ENCODE data around the gene PPP1R1B.

PPP1R1B gene

GRCh38 chr17:39652587-39653315, 26.0 kb downstream of the PPP1R1B start:
- DNase-seq (ENCODE audit: low read depth in 2 of 2) = no peak

DNA sequence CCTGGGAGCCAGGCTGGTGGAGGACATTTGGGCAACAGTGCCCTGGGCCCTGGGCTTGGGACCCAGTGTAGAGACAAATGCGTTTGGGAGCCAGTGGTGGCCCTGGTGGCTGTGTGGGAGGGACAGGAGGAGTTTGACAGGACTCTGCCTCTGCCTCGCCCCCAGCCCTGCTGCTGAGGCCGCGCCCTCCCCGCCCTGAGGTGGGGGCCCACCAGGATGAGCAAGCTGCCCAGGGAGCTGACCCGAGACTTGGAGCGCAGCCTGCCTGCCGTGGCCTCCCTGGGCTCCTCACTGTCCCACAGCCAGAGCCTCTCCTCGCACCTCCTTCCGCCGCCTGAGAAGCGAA, 26.5 kb downstream of the PPP1R1B start:
- DNase-seq (ENCODE audit: low read depth in 2 of 2) = no peak

- peak; percentile 46 to 62 for DNase-seq (ENCODE audit: low read depth in 2 of 2)
Measured at GRCh38 chr17:39653662-39654331, 27.0 kb downstream of the PPP1R1B start.

GRCh38 chr17:39655105-39655504, 28.4 kb downstream of the PPP1R1B start:
- no peak for DNase-seq (ENCODE audit: low read depth in 2 of 2)

DNA sequence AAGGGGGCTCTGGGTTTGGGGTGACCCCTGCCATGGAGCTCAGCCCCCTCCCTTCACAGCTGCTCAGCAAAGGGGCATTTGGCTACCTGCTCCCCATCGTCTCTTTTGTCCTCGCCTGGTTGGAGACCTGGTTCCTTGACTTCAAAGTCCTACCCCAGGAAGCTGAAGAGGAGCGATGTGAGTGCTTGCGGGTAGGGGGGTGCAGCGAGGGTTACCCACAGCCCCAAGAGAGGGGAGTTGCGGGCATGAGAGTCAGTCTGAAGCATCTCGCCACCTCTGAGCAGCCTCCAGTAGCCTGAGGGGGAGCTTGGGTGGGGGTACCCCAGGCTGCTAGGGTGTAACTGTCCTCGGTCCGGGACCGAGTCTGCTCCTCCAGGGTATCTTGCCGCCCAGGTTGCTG, 31.6 kb downstream of the PPP1R1B start:
- no peak for DNase-seq (ENCODE audit: low read depth in 2 of 2)

DNA sequence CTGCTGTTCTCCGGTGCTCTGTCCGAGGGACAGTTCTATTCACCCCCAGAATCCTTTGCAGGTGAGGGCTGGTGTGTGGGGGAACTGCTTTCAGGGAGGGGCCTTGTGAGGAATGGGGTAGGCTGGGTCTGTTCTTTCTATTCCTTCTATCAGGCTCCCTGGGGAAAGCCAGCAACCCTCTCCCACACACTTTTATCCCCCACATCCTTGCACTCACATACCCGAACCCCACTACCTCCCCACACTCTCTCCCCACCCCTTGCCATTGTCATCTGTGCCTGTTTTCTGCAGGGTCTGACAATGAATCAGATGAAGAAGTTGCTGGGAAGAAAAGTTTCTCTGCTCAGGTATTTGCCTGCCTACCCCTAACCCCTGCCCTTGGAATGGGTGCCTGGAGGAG, 32.0 kb downstream of the PPP1R1B start:
- DNase-seq (ENCODE audit: low read depth in 2 of 2) = no peak

DNA sequence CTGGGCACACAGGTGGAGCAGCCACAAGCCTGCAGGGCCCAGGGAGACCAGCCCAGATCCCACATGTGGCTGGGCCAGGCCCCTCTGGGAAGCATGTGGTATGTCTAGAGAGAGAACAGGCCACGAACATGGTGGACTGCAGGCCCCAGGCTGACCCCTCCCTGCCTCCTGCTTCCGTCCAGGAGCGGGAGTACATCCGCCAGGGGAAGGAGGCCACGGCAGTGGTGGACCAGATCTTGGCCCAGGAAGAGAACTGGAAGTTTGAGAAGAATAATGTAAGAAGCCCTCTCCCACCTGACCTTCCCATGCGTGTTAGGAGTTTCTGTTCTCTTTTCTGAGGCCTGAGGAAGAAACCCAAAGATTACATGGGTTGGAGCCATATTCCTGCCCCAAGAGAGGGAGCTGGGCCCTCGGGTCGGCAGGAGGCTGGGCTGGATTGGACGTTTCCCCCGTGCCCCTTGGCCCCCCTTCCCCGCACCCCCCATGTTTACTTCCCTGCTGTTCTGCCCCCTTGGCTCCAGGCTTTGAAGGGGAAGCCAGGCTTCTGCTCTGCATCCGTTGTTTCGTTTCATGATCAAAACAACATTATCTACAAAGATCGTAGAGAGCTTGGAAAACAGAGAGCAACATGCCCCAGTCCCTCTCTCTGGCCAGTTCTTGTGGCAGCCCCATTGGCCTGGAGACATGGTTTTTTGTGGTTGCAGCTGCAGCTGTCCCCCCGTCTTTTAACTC, 32.7 kb downstream of the PPP1R1B start:
- DNase-seq (ENCODE audit: low read depth in 2 of 2) = no peak

DNA sequence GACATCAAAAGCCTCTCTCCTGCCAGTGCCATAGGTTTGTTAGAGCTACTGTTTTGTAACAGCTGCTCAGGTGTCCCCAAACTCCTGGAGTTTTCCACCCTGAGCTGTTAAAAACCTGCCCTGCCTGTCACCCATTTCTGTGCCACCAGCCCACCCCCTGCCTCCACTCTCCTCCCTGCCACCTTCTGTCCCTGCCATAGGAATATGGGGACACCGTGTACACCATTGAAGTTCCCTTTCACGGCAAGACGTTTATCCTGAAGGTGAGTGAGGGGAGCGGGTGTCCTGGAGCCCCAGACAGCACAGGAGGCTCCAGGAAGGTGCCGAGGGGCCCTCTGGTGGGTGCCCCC, 33.2 kb downstream of the PPP1R1B start:
- DNase-seq (ENCODE audit: low read depth in 2 of 2) = no peak

DNA sequence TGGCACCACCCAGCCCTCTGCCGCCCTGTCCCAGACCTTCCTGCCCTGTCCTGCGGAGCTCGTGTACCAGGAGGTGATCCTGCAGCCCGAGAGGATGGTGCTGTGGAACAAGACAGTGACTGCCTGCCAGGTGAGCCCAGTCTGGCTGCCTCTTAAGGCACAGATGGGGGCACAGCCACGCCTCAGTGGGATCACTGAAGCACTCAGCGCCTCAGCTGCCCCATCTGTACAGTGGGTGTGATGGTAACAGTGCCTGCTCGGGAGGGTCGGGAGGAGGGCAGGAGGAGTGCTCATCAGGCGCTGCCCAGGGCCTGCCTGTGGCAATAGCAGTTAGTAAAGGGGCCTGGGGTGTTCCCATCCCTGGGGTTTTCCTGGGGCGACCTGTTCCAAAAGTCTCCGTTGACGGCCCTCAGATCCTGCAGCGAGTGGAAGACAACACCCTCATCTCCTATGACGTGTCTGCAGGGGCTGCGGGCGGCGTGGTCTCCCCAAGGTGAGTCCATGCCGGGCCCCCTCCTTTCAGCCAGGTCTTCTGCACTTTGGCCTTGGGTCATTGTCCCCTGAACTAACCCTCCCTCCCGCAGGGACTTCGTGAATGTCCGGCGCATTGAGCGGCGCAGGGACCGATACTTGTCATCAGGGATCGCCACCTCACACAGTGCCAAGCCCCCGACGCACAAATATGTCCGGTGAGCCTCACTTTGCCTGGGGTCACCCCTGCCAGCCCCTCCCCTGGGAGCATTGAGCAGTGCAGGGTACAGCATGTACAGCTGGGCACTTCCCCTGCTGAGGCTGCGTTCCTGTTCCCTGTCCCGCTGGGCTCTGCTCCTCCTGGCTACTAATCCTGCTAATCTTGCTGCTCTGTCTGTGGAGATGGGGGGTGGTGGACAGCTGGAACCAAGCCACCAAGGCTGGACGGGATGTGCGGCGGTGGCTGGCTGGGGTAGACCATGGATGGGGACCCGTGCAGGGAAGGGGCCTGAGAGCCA, 33.9 kb downstream of the PPP1R1B start:
- DNase-seq (ENCODE audit: low read depth in 2 of 2) = no peak

DNA sequence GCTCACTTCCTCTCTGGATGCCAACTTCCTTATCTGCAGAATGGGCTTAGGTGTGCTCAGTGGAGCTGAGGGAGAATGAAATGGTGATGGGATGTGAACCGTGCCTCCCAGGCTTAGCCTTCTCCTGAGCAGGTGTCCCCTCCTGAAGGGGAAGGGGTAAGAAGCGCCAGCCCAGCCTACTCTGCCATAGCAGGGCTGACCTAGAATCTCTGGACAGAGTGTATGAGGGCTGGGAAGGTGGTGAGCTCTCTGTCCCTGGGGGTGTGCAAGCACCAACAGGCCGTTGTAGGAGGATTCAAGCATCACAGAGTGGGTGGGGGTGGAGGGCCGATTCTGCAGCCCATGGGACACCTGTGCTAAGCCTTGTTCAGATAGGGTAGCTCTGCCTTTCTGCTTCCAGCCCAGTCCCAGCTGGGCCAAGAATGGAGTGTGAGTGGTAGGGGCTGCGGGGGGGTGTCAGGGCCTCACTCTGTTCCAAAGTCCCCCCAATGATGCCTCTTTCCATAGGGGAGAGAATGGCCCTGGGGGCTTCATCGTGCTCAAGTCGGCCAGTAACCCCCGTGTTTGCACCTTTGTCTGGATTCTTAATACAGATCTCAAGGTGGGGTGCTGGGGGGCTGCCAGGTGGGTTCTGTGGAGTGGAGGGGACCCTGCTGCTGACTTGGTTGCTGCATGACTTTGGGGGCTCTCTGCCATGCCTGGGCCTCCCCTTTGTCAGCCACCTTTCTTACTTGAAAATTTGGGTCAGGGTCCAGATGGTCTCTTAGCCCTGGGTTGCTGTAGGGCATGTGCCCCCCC, 35.2 kb downstream of the PPP1R1B start:
- no peak for DNase-seq (ENCODE audit: low read depth in 2 of 2)

DNA sequence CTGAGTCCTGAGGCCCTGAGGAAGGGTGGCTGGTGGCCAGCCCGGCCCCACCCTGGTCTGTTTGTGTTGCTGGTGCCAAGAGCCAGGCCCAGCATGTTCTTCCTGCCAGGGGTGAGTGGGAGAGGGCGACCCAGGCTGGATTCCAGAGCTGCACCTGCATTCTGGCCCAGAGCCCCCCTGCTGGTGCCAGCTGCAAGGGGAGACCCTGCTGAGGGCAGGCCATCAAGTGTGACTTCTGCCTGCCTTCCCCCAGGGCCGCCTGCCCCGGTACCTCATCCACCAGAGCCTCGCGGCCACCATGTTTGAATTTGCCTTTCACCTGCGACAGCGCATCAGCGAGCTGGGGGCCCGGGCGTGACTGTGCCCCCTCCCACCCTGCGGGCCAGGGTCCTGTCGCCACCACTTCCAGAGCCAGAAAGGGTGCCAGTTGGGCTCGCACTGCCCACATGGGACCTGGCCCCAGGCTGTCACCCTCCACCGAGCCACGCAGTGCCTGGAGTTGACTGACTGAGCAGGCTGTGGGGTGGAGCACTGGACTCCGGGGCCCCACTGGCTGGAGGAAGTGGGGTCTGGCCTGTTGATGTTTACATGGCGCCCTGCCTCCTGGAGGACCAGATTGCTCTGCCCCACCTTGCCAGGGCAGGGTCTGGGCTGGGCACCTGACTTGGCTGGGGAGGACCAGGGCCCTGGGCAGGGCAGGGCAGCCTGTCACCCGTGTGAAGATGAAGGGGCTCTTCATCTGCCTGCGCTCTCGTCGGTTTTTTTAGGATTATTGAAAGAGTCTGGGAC, 36.0 kb downstream of the PPP1R1B start:
- DNase-seq (ENCODE audit: low read depth in 2 of 2) = no peak

DNA sequence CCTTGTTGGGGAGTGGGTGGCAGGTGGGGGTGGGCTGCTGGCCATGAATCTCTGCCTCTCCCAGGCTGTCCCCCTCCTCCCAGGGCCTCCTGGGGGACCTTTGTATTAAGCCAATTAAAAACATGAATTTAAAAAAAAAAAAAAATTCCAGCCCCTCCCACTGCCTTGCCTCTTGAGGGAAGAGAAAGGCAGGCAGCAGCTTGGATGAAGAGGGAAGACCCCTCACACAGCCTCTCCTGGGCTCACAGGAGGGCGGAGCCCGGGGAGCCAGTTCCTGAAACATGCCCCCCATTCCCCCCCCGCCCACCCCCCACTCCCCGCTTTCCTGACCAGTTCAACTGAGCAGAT, 36.6 kb downstream of the PPP1R1B start:
- DNase-seq (ENCODE audit: low read depth in 2 of 2) = no peak

GRCh38 chr17:39663688-39664580, 37.2 kb downstream of the PPP1R1B start:
- DNase-seq (ENCODE audit: low read depth in 2 of 2) = no peak

- DNase-seq (ENCODE audit: low read depth in 2 of 2) = no peak
Measured at GRCh38 chr17:39664581-39665561, 38.1 kb downstream of the PPP1R1B start, which contains the start of gene TCAP. Gene TCAP, plus strand, starts transcription at chr17:39665349. Its CDS starts 11 bp downstream, at chr17:39665360.

DNA sequence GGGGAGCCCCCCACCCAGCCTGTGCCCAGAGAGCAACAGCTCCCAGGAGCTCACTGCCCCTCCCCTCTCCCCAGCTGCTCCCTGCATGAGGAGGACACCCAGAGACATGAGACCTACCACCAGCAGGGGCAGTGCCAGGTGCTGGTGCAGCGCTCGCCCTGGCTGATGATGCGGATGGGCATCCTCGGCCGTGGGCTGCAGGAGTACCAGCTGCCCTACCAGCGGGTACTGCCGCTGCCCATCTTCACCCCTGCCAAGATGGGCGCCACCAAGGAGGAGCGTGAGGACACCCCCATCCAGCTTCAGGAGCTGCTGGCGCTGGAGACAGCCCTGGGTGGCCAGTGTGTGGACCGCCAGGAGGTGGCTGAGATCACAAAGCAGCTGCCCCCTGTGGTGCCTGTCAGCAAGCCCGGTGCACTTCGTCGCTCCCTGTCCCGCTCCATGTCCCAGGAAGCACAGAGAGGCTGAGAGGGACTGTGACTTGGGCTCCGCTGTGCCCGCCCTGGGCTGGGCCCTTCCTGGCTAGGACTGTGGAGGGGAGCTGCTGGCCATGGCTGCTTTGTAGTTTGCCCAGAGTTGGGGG, 39.0 kb downstream of the PPP1R1B start:
- no peak for DNase-seq (ENCODE audit: low read depth in 2 of 2)

DNA sequence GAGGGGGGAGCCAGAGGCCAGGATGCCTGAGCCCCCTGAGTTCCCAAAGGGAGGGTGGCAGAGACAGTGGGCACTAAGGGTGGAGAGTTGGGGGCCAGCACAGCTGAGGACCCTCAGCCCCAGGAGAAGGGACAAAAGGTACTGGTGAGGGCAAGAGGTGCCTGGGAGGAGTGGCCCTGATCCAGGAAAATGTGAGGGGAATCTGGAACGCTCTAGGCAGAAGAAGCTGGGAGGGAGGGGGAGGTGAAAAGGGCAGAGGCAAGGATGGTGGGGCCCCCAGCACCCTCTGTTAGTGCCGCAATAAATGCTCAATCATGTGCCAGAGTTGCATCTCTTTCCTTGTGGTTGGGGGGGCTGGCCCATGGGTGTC, 39.5 kb downstream of the PPP1R1B start:
- no peak for DNase-seq (ENCODE audit: low read depth in 2 of 2)

GRCh38 chr17:39666601-39667261, 40.0 kb downstream of the PPP1R1B start:
- no peak for DNase-seq (ENCODE audit: low read depth in 2 of 2)

Data from activated CD8-positive, alpha-beta memory T cell treated with anti-CD3 and anti-CD28 coated beads for 4 hours (primary cell).